SH-SY5Y (cell line): ENCODE measurements around the gene RSPO4.
A peak's percentile ranks its signal among the peaks of the same experiment; 100 is the strongest.

ENCODE experiments used
- GATA2 ChIP-seq: IDR thresholded peaks from 2 replicates; pipeline ENCODE4 v1.6.1; 2011; ENCODE audit warnings: mild to moderate bottlenecking, low read depth, low read length
- GATA3 ChIP-seq: IDR thresholded peaks from 2 replicates; pipeline ENCODE4 v1.6.1; 2011; ENCODE audit warnings: low read depth, mild to moderate bottlenecking, low read length, moderate library complexity

Gene RSPO4

GRCh38 chr20:962683-963082 lies 39.4 kb downstream of the RSPO4 start:
- TF ChIP-seq GATA2, result no peak
- TF ChIP-seq GATA3, result no peak

- TF ChIP-seq GATA2, result no peak
- TF ChIP-seq GATA3, result no peak
Measured at GRCh38 chr20:962223-962622, 39.9 kb downstream of the RSPO4 start.

DNA sequence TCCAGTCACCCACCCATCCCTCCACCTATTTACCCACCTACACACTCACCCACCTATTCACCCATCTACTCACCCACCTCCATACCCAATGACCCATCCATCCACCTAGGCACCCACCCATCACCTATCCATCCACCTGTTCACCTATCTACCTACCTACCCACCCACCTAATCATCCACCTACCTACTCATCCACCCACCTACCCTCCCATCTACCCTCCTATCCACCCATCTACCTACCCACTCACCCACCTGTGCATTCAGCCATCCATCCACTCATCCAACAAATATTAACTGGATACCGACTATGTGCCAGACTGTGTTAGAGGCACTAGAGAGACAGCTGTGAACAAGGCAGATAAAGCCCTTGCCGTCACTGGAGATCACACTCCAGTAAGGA lies 40.3 kb downstream of the RSPO4 start:
- TF ChIP-seq GATA3, result no peak
- TF ChIP-seq GATA2, result no peak

GRCh38 chr20:959996-960615 lies 42.0 kb downstream of the RSPO4 start:
- TF ChIP-seq GATA2 (no peak), GATA3 (no peak)

DNA sequence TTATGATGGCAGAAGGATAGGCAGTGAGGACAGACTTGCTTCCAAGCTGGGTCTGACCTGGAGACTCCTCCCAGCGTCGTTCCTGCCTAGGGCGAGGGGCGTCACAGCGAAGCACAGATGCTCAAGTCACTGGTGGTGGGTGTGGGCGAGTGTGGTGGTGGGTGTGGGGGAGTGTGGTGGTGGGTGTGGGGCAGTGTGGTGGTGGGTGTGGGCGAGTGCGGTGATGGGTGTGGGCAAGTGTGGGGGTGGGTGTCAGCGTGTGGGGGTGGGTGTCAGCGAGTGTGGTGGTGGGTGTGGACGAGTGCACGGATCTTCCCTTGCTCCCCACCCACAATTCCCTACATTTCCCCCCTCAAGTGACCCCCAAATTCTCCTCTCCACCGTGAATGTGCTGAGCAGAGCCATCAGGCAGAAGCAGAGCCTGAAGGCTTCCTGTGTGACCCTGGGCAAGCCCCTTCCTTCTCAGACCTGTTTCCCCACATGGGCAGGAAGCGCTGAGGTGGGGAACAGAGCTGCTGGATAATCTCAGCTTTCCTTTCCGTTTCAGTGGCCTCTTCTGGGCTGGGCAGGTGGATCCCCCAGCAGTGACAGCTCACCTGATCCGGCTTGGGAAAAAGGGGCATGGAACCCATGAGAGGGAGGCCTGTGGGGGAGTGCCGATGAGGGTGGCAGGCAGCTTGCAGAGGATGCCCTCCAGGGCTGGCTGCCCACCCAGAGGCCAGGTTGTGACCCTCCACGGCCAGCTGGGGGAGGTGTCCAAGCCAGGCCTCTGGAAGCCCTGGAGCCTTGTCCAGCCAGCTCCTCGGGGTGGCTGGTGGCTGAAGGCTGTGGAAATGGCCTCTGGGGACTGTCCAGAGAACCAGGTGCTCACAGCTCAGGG lies 42.9 kb downstream of the RSPO4 start:
- TF ChIP-seq GATA2, result no peak
- no peak for TF ChIP-seq GATA3

DNA sequence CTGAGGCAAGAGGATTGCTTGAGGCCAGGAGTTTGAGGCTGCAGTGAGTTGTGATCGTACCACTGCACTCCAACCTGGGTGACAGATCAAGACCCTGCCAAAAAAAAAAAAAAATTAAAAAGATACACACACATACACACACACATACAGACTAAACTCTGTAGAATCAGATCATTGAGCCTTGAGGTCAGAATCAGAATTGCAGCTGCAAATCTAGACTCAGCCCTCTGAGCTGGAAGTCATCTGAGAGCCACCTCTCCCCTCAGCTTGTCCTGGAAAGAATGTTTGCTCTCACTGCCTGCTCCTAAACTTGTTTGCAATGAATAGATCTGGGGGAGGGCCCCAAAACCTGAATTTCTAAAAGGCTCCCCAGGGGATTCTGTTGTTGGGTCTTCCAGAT lies 44.6 kb downstream of the RSPO4 start:
- TF ChIP-seq GATA3, result no peak
- TF ChIP-seq GATA2, result no peak

- TF ChIP-seq GATA3 (no peak), GATA2 (no peak)
Measured at GRCh38 chr20:956330-956951, 45.7 kb downstream of the RSPO4 start.

GRCh38 chr20:955656-956055 lies 46.5 kb downstream of the RSPO4 start:
- TF ChIP-seq GATA3 (no peak), GATA2 (no peak)

DNA sequence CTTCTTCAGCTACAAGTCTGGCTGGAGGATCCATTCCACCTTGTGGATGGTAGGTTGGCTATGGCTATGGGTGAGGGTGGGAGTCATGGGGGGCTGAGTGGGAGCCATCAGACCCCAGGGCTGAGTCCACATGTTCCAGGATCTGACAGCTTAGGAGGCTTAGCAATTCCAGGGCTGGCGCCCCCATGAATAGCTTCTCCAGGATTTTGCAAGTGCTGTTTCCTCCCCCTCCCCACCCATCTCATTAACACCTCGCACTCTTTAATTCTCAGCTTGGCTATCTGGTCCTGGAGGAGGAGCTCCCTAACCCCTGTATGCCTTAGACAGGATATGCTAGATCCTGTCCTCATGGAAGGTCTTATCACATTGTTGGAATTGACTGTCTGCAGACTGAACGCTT lies 47.0 kb downstream of the RSPO4 start:
- no peak for TF ChIP-seq GATA2
- no peak for TF ChIP-seq GATA3

DNA sequence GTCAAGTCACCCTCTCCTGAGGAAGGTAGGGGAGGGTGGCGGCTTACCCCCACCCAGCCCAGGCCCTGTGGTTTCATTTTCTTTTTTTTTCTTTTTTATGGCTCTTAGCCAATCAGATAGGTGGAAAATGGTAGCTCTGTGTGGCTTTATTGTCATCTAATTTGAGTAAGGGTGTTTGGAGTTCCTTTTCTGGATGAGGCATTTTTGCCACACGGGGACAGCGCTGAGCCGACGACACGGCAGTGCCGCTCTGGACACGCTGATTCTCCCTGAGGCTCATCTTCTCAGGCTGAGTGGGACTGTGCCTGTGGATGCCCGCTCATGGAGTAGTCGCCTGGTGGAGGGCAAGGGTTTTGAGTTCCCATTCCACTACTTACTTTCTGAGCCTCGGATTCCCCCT lies 48.4 kb downstream of the RSPO4 start:
- TF ChIP-seq GATA2, result peak; percentile 70
- no peak; the same call in 1 of the 2 replicates for TF ChIP-seq GATA3

GRCh38 chr20:952196-952795 lies 49.8 kb downstream of the RSPO4 start:
- no peak for TF ChIP-seq GATA3
- TF ChIP-seq GATA2, result 0 out of 2 replicates have a peak, but pooled peaks have one; percentile 0

GRCh38 chr20:951384-952169 lies 50.5 kb downstream of the RSPO4 start:
- TF ChIP-seq GATA2, result peak; percentile 70
- TF ChIP-seq GATA3, result no peak

DNA sequence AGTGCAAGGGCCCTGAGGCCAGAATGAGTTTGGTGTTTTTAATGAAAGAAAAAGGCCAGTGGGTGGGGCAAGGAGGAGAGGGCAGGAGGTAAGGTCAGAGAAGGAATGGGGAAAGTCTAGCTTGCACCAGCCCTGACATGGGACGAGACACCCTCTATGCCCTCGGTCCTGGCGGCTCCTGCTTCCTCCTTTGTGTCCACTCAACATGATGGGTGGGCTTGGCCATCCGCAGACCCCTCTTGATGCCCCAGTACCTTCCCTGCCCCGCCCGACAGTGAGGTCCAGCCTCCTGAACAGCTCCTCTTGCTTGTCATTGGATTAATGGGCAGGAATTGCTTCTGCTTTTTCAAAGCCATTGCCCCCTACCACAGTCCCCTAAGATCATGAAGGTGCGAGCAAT lies 52.4 kb downstream of the RSPO4 start:
- no peak for TF ChIP-seq GATA2
- no peak for TF ChIP-seq GATA3

DNA sequence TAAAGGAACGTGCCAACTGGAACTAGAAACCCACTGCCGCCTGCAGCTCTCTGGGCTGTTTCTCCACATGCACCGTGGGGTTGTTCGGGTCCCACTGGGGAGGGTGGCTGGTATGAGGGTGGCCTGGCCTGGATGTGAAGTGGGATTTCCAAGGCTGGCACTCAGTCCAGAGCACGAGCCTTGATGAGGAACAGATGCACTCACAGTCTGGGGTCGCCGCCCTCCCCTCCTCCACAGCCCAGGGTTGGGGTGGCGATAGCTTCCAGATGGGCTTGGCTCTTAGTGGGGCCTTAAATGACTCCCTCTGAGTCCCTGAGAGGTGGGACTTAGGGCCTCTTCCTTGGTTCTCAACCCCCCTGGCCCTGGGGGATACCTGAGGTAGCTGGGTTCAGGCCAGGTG lies 55.3 kb downstream of the RSPO4 start:
- TF ChIP-seq GATA3 (no peak), GATA2 (no peak)

DNA sequence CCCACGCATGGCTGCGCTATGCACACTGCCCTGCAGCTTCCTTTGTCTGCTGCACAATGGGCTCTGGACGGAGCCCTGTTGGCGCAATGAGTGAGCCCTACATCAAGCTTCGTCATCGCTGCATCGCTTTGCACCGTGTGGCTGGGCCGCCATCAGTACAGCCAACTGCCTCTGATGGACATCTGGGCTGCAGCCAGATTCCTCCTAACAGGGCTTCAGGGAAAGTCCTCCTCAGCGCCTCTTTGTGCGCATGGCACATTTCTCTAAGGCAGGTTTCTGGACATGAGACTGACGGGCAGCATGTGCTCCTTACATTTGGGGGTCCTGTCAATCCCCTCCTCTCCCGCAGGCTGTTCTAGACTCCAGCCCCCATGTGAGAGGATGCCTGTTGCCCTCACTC lies 56.3 kb downstream of the RSPO4 start:
- no peak for TF ChIP-seq GATA3
- TF ChIP-seq GATA2, result no peak
